ENCODE measurements around the gene CLIC5.

DNA sequence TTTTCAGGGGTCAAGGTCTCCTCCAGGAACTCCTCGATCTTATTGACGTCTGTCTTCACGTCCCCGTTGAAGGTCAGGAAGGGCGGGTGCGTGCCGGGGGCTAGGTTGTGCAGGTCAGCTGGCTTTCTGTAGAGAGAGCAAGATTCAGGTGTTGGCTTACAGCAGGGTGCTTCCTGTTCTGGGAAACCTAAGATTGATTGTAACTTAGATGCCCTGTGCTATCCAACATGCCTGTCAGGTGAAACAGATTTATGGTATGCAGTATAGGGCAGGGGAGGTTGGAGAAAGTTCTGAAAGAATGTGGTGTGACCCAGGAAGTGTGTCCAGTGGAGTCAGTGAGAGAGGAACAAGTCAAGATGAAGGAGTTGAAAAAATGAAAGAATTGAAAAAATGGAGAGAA lies 66.4 kb downstream of the CLIC5 start:
- no peak for TF ChIP-seq EZH2 (IDR thresholded peaks at IDR 0.05; ENCODE audit: low read length)
- TF ChIP-seq, protein P1, sequence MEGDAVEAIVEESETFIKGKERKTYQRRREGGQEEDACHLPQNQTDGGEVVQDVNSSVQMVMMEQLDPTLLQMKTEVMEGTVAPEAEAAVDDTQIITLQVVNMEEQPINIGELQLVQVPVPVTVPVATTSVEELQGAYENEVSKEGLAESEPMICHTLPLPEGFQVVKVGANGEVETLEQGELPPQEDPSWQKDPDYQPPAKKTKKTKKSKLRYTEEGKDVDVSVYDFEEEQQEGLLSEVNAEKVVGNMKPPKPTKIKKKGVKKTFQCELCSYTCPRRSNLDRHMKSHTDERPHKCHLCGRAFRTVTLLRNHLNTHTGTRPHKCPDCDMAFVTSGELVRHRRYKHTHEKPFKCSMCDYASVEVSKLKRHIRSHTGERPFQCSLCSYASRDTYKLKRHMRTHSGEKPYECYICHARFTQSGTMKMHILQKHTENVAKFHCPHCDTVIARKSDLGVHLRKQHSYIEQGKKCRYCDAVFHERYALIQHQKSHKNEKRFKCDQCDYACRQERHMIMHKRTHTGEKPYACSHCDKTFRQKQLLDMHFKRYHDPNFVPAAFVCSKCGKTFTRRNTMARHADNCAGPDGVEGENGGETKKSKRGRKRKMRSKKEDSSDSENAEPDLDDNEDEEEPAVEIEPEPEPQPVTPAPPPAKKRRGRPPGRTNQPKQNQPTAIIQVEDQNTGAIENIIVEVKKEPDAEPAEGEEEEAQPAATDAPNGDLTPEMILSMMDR (optimal IDR thresholded peaks at IDR 0.05 in 1 of 3, IDR thresholded peaks at IDR 0.05 in 1 of 3, conservative IDR thresholded peaks at IDR 0.05 in 1 of 3; ENCODE audit: extremely low read depth in 1 of 3, insufficient read depth in 2 of 3, low read length in 3 of 3): no peak
